ENCODE measurements around the gene TEX14.

The TEX14 gene

GRCh38 chr17:58513965-58514769 is 177.7 kb downstream of the TEX14 start, which contains the start of gene MTMR4:
MTMR4 (minus strand) TSS chr17:58514638; CDS start chr17:58514407, 231 bp downstream.
- in situ Hi-C loops (cut with MboI; ENCODE audit: low sequenced_read_pairs, unreplicated experiment) = no loop called here
- no peak for TF ChIP-seq CTCF (IDR thresholded peaks at IDR 0.05; ENCODE audit: borderline replicate concordance, control extremely low read depth, extremely low read depth, insufficient read depth, missing control alignments)
- DNase-seq (ENCODE audit: low spot score) = peak; percentile 93

- DNase-seq (ENCODE audit: low spot score) = peak; percentile 69
- no peak for TF ChIP-seq CTCF (IDR thresholded peaks at IDR 0.05; ENCODE audit: borderline replicate concordance, control extremely low read depth, extremely low read depth, insufficient read depth, missing control alignments)
- in situ Hi-C loops (cut with MboI; ENCODE audit: low sequenced_read_pairs, unreplicated experiment) = no loop called here
These were observed 178.4 kb downstream of the TEX14 start for GRCh38 chr17:58513267-58513964.

DNA sequence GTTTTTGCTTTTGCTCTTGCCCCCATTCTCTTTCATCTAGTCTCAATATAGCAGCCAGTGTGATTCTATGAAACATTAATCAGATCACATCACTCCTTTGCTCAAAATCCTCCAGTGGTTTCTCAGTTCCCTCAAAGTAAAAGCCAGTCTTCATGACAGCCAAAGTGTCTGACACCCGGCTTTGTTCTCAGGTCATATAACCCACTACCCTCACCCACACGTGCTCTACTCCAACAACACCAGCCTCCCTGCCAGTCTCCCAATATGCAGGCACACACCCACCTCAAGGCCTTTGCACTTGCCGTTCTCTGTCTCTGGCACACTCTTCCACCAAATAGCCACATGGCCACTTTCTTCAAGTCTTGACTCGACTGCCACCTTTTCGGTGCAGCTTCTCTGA is 181.8 kb downstream of the TEX14 start:
- in situ Hi-C loops (cut with MboI; ENCODE audit: low sequenced_read_pairs, unreplicated experiment) = no loop called here
- no peak for DNase-seq (ENCODE audit: low spot score)
- no peak for TF ChIP-seq CTCF (IDR thresholded peaks at IDR 0.05; ENCODE audit: borderline replicate concordance, control extremely low read depth, extremely low read depth, insufficient read depth, missing control alignments)

- in situ Hi-C loops (cut with MboI; ENCODE audit: low sequenced_read_pairs, unreplicated experiment) = no loop called here
- DNase-seq (ENCODE audit: low spot score) = no peak
These were observed 183.3 kb downstream of the TEX14 start for GRCh38 chr17:58508341-58509067.

GRCh38 chr17:58507123-58507634 is 184.7 kb downstream of the TEX14 start:
- no peak for DNase-seq (ENCODE audit: low spot score)
- TF ChIP-seq CTCF (IDR thresholded peaks at IDR 0.05; ENCODE audit: borderline replicate concordance, control extremely low read depth, extremely low read depth, insufficient read depth, missing control alignments) = no peak
- in situ Hi-C loops (cut with MboI; ENCODE audit: low sequenced_read_pairs, unreplicated experiment) = no loop called here

More at GRCh38 chr17:58508341-58509067, 183.3 kb downstream of the TEX14 start:
- no peak for TF ChIP-seq CTCF (IDR thresholded peaks at IDR 0.05; ENCODE audit: borderline replicate concordance, control extremely low read depth, extremely low read depth, insufficient read depth, missing control alignments)

Data from GM13976 (cell line).